ENCODE data around the gene MUC2.

MUC2 gene

GRCh38 chr11:1116104-1116503 lies 41.4 kb downstream of the MUC2 start:
- Mint-ChIP-seq H3K4me1 (ENCODE audit: low read depth) (no peaks in the 10 kb centered on the region), H3K4me3 (no peak overlapping the region), H3K9me3 (no peaks in the 10 kb centered on the region), H3K27ac (no peak overlapping the region), H3K36me3 (ENCODE audit: low read depth) (no peaks in the 10 kb centered on the region), H3K27me3 (ENCODE audit: low read depth) (no peaks in the 10 kb centered on the region)
- no peak for DNase-seq (ENCODE audit: low spot score)

GRCh38 chr11:1116666-1117390 lies 42.2 kb downstream of the MUC2 start:
- no peaks in the 10 kb centered on the region for H3K9me3 Mint-ChIP-seq
- H3K36me3 Mint-ChIP-seq (ENCODE audit: low read depth): no peaks in the 10 kb centered on the region
- H3K4me3 Mint-ChIP-seq: no peak overlapping the region
- no peak for DNase-seq (ENCODE audit: low spot score)
- no peak overlapping the region for H3K27ac Mint-ChIP-seq
- H3K27me3 Mint-ChIP-seq (ENCODE audit: low read depth): no peaks in the 10 kb centered on the region
- H3K4me1 Mint-ChIP-seq (ENCODE audit: low read depth): no peaks in the 10 kb centered on the region

GRCh38 chr11:1117992-1118391 lies 43.3 kb downstream of the MUC2 start:
- Mint-ChIP-seq H3K27me3 (ENCODE audit: low read depth) (no peaks in the 10 kb centered on the region), H3K4me1 (ENCODE audit: low read depth) (no peaks in the 10 kb centered on the region), H3K27ac (no peak overlapping the region), H3K36me3 (ENCODE audit: low read depth) (no peaks in the 10 kb centered on the region), H3K9me3 (no peaks in the 10 kb centered on the region), H3K4me3 (no peak overlapping the region)
- DNase-seq (ENCODE audit: low spot score): no peak

GRCh38 chr11:1118755-1119603 lies 44.3 kb downstream of the MUC2 start:
- no peak overlapping the region for H3K4me3 Mint-ChIP-seq
- DNase-seq (ENCODE audit: low spot score): no peak
- H3K9me3 Mint-ChIP-seq: peaks cover under 1% of the 10 kb centered on the region
- no peak overlapping the region for H3K27ac Mint-ChIP-seq
- no peaks in the 10 kb centered on the region for H3K4me1 Mint-ChIP-seq (ENCODE audit: low read depth)
- H3K36me3 Mint-ChIP-seq (ENCODE audit: low read depth): no peaks in the 10 kb centered on the region
- no peaks in the 10 kb centered on the region for H3K27me3 Mint-ChIP-seq (ENCODE audit: low read depth)

- H3K36me3 Mint-ChIP-seq (ENCODE audit: low read depth): peaks cover 1% of the 10 kb centered on the region
- H3K4me3 Mint-ChIP-seq: no peak overlapping the region
- H3K27ac Mint-ChIP-seq: no peak overlapping the region
- H3K27me3 Mint-ChIP-seq (ENCODE audit: low read depth): no peaks in the 10 kb centered on the region
- no peak for DNase-seq (ENCODE audit: low spot score)
- H3K9me3 Mint-ChIP-seq: peaks cover 7% of the 10 kb centered on the region
- H3K4me1 Mint-ChIP-seq (ENCODE audit: low read depth): no peaks in the 10 kb centered on the region
These were observed 45.0 kb downstream of the MUC2 start for GRCh38 chr11:1119604-1120146.

GRCh38 chr11:1120532-1121330 lies 46.1 kb downstream of the MUC2 start:
- Mint-ChIP-seq H3K27ac (no peak overlapping the region), H3K9me3 (peaks cover 13% of the 10 kb centered on the region), H3K27me3 (ENCODE audit: low read depth) (no peaks in the 10 kb centered on the region), H3K4me3 (no peak overlapping the region), H3K4me1 (ENCODE audit: low read depth) (no peaks in the 10 kb centered on the region), H3K36me3 (ENCODE audit: low read depth) (peaks cover 1% of the 10 kb centered on the region)
- DNase-seq (ENCODE audit: low spot score): no peak

GRCh38 chr11:1121331-1121812 lies 46.7 kb downstream of the MUC2 start:
- Mint-ChIP-seq H3K36me3 (ENCODE audit: low read depth) (peaks cover 1% of the 10 kb centered on the region), H3K4me1 (ENCODE audit: low read depth) (no peaks in the 10 kb centered on the region), H3K4me3 (no peak overlapping the region), H3K27ac (no peak overlapping the region), H3K9me3 (peaks cover 13% of the 10 kb centered on the region), H3K27me3 (ENCODE audit: low read depth) (no peaks in the 10 kb centered on the region)
- no peak for DNase-seq (ENCODE audit: low spot score)

GRCh38 chr11:1121813-1122663 lies 47.4 kb downstream of the MUC2 start:
- no peaks in the 10 kb centered on the region for H3K27me3 Mint-ChIP-seq (ENCODE audit: low read depth)
- H3K4me3 Mint-ChIP-seq: no peak overlapping the region
- peaks cover 13% of the 10 kb centered on the region for H3K9me3 Mint-ChIP-seq
- peaks cover 1% of the 10 kb centered on the region for H3K36me3 Mint-ChIP-seq (ENCODE audit: low read depth)
- DNase-seq (ENCODE audit: low spot score): no peak
- no peaks in the 10 kb centered on the region for H3K4me1 Mint-ChIP-seq (ENCODE audit: low read depth)
- no peak overlapping the region for H3K27ac Mint-ChIP-seq

- peaks cover 13% of the 10 kb centered on the region for H3K9me3 Mint-ChIP-seq
These were observed 48.0 kb downstream of the MUC2 start for GRCh38 chr11:1122664-1123002.

GRCh38 chr11:1123970-1124369 lies 49.3 kb downstream of the MUC2 start:
- Mint-ChIP-seq H3K9me3 (peaks cover 13% of the 10 kb centered on the region), H3K27me3 (ENCODE audit: low read depth) (no peaks in the 10 kb centered on the region), H3K4me3 (no peak overlapping the region), H3K27ac (no peak overlapping the region), H3K4me1 (ENCODE audit: low read depth) (no peaks in the 10 kb centered on the region), H3K36me3 (ENCODE audit: low read depth) (peaks cover 1% of the 10 kb centered on the region)
- DNase-seq (ENCODE audit: low spot score): no peak

More at GRCh38 chr11:1122664-1123002, 48.0 kb downstream of the MUC2 start:
- Mint-ChIP-seq H3K4me1 (ENCODE audit: low read depth) (no peaks in the 10 kb centered on the region), H3K27ac (no peak overlapping the region), H3K27me3 (ENCODE audit: low read depth) (no peaks in the 10 kb centered on the region), H3K4me3 (no peak overlapping the region), H3K36me3 (ENCODE audit: low read depth) (peaks cover 1% of the 10 kb centered on the region)
- no peak for DNase-seq (ENCODE audit: low spot score)

Data from T-helper 2 cell treated with Interferon-gamma antibody and Interleukin-4, amounts not matched to agents 5 μg/mL and 100 μg/mL, for 36 hours (primary cell).